Measurements from ENCODE around the gene SH3PXD2A. TPM values are rescaled to one million over a fixed set of nuclear protein-coding genes. Genes with fewer than 3 reads are reported as not detected.

Gene SH3PXD2A
- total RNA-seq, 1 experiment from 2014 or later = 6.3 TPM

GRCh38 chr10:103758294-103758681 lies 97.1 kb downstream of the SH3PXD2A start:
- intact Hi-C loops (cut with micrococcal nuclease; ENCODE audit: unreplicated experiment) = no loop called here
- CTCF ChIA-PET = interaction anchor here (0.6 to 0.9 kb wide), 2 partner anchors 18 to 23 kb away, joined by 3 to 5 read pairs; no protein-coding TSS in a partner anchor
- H3K27me3 Mint-ChIP-seq (ENCODE audit: insufficient read depth, unreplicated experiment) = no peaks in the 10 kb centered on the region
- no peaks in the 10 kb centered on the region for H3K27me3 ChIP-seq (replicated peaks; ENCODE audit: control insufficient read depth, insufficient read depth, low read length)
- H3K9me3 ChIP-seq = no peaks in the 10 kb centered on the region
- no peak for TF ChIP-seq CTCF (IDR thresholded peaks at IDR 0.05; ENCODE audit: insufficient read depth in 1 of 2, low read depth in 1 of 2, low read length in 1 of 2, severe bottlenecking in 1 of 2, unreplicated experiment in 1 of 2)
- DNase-seq = no peak
- no peak overlapping the region for H3K27ac Mint-ChIP-seq (ENCODE audit: unreplicated experiment)
- POLR2A ChIA-PET = interaction anchor here (0.5 kb wide), 1 partner anchor 32 kb away, joined by 4 read pairs; no protein-coding TSS in a partner anchor
- H3K4me3 Mint-ChIP-seq (ENCODE audit: unreplicated experiment) = no peak overlapping the region
- H3K36me3 ChIP-seq (ENCODE audit: control insufficient read depth, insufficient read depth, low read length) = no peaks in the 10 kb centered on the region
- H3K36me3 Mint-ChIP-seq (ENCODE audit: insufficient read depth, unreplicated experiment) = no peaks in the 10 kb centered on the region
- no TSS peak for BruUV-seq (replicated peaks)
- H3K4me1 ChIP-seq = peaks cover 10% of the 10 kb centered on the region
- peaks cover 14% of the 10 kb centered on the region for H3K4me1 Mint-ChIP-seq (ENCODE audit: low read depth, unreplicated experiment)
- H3K4me3 ChIP-seq (ENCODE audit: low read depth, low read length) = no peak overlapping the region
- H3K9me3 Mint-ChIP-seq (ENCODE audit: unreplicated experiment) = no peaks in the 10 kb centered on the region

GRCh38 chr10:103757531-103758293 lies 97.7 kb downstream of the SH3PXD2A start:
- Mint-ChIP-seq H3K27ac (ENCODE audit: unreplicated experiment) (no peak overlapping the region), H3K4me3 (ENCODE audit: unreplicated experiment) (no peak overlapping the region), H3K9me3 (ENCODE audit: unreplicated experiment) (no peaks in the 10 kb centered on the region), H3K27me3 (ENCODE audit: insufficient read depth, unreplicated experiment) (no peaks in the 10 kb centered on the region), H3K4me1 (ENCODE audit: low read depth, unreplicated experiment) (peaks cover 14% of the 10 kb centered on the region), H3K36me3 (ENCODE audit: insufficient read depth, unreplicated experiment) (no peaks in the 10 kb centered on the region)
- CTCF ChIA-PET = interaction anchor here (0.6 kb wide), 1 partner anchor 18 kb away, joined by 5 read pairs; no protein-coding TSS in a partner anchor
- POLR2A ChIA-PET = no interaction called here
- Histone ChIP-seq H3K36me3 (ENCODE audit: control insufficient read depth, insufficient read depth, low read length) (no peaks in the 10 kb centered on the region), H3K27me3 (replicated peaks; ENCODE audit: control insufficient read depth, insufficient read depth, low read length) (no peaks in the 10 kb centered on the region), H3K4me3 (ENCODE audit: low read depth, low read length) (no peak overlapping the region), H3K9me3 (no peaks in the 10 kb centered on the region), H3K4me1 (peaks cover 10% of the 10 kb centered on the region)
- no peak for DNase-seq
- no peak for TF ChIP-seq CTCF (IDR thresholded peaks at IDR 0.05; ENCODE audit: insufficient read depth in 1 of 2, low read depth in 1 of 2, low read length in 1 of 2, severe bottlenecking in 1 of 2, unreplicated experiment in 1 of 2)
- intact Hi-C loops (cut with micrococcal nuclease; ENCODE audit: unreplicated experiment) = no loop called here
- BruUV-seq (replicated peaks) = no TSS peak

GRCh38 chr10:103756277-103756869 lies 99.0 kb downstream of the SH3PXD2A start:
- intact Hi-C loops (cut with micrococcal nuclease; ENCODE audit: unreplicated experiment) = no loop called here
- no peak for DNase-seq
- Histone ChIP-seq H3K9me3 (peaks cover 7% of the 10 kb centered on the region), H3K4me3 (ENCODE audit: low read depth, low read length) (no peak overlapping the region), H3K27me3 (replicated peaks; ENCODE audit: control insufficient read depth, insufficient read depth, low read length) (no peaks in the 10 kb centered on the region), H3K36me3 (ENCODE audit: control insufficient read depth, insufficient read depth, low read length) (no peaks in the 10 kb centered on the region), H3K4me1 (peaks cover 10% of the 10 kb centered on the region)
- no peaks in the 10 kb centered on the region for H3K9me3 Mint-ChIP-seq (ENCODE audit: unreplicated experiment)
- peaks cover 14% of the 10 kb centered on the region for H3K4me1 Mint-ChIP-seq (ENCODE audit: low read depth, unreplicated experiment)
- H3K27me3 Mint-ChIP-seq (ENCODE audit: insufficient read depth, unreplicated experiment) = no peaks in the 10 kb centered on the region
- ChIA-PET POLR2A (no interaction called here), CTCF (interaction anchor here (0.6 kb wide), 1 partner anchor 92 kb away, joined by 7 read pairs; no protein-coding TSS in a partner anchor)
- no TSS peak for BruUV-seq (replicated peaks)
- no peak overlapping the region for H3K27ac Mint-ChIP-seq (ENCODE audit: unreplicated experiment)
- H3K36me3 Mint-ChIP-seq (ENCODE audit: insufficient read depth, unreplicated experiment) = no peaks in the 10 kb centered on the region
- no peak for TF ChIP-seq CTCF (IDR thresholded peaks at IDR 0.05; ENCODE audit: insufficient read depth in 1 of 2, low read depth in 1 of 2, low read length in 1 of 2, severe bottlenecking in 1 of 2, unreplicated experiment in 1 of 2)
- H3K4me3 Mint-ChIP-seq (ENCODE audit: unreplicated experiment) = no peak overlapping the region

Data from Caco-2 (cell line).